HG02981 (cell line): Measurements from ENCODE around the gene SNRPA.
A peak's percentile ranks its signal among the peaks of the same experiment; 100 is the strongest.

Source experiments
- ATAC-seq: cut with Tn5 transposase; IDR thresholded peaks from one replicate; pipeline ENCODE4 v1.9.1; 2021; ENCODE audit warnings: mild to moderate bottlenecking, moderate library complexity; ENCODE audit not compliant: unreplicated experiment

The SNRPA gene

GRCh38 chr19:40800339-40800996 is 49.5 kb downstream of the SNRPA start:
- ATAC-seq = no peak

GRCh38 chr19:40800997-40801377 is 50.0 kb downstream of the SNRPA start:
- ATAC-seq = no peak

DNA sequence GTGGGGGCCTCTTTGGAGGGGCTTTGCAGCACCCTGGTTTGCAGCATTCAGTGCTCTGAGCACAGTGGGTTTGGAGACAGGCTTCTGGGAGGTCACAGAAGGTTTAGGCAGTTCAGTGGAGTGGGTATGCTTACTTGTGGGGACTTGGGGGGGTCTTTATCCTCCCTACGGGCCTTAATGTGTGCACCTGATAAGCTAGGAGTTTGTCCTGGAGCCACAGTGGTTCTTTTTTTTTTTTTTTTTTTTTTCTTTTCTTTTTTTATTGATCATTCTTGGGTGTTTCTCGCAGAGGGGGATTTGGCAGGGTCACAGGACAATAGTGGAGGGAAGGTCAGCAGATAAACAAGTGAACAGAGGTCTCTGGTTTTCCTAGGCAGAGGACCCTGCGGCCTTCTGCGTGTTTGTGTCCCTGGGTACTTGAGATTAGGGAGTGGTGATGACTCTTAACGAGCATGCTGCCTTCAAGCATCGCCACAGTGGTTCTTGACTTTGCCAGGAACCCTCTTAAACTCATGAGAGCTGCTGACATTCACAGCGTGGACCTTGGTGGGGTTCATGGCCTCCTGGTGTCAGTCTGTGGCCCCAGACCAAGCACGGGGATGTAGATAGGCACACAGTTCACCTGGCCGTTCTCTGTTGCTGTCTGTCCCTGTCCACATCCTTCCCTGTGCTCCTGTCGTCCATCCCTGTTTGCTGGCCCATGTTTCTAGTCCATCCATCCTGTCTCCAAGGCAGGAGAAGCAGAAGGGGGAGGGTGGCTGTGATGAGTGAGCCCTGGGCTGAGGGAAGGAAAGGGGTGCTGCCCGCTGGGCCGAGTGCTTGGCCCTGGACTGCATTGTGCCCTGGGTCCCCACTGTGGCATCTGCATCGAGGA is 50.7 kb downstream of the SNRPA start:
- ATAC-seq = no peak

GRCh38 chr19:40802300-40803169 is 51.5 kb downstream of the SNRPA start:
- no peak for ATAC-seq

DNA sequence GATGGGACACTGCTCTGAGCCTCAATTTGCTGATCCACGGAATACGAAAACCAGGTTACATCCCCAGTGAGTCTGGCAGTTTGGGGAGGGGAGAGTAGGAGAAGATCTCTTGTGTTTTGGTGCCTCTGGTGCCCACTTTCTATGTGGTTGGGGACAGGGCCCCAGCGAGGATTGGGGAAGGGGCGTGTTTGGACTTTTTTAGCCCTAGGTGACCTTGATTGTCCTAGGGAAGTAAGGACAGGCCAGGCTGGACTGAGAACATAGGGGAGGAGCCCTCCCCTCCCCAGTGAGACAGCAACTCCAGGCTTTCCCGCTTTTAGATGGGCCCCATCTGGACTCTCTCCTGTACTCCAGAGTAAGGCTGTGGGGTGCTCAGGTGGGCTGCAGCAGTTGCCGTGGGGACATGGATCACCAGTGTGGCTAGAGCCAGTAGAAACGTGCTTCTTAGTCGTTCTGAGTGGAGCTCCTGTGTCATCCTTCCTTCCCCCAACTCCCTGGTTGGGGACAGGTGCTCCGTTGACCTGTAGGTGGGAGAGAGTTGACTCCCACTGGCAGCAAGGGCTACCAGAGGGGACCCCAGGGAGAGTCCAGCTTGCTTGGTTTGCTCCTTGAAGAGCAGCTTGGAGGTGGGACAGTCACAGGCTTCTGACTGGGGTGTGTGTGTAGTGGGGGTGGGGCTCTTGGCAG is 52.3 kb downstream of the SNRPA start:
- no peak for ATAC-seq

GRCh38 chr19:40803857-40804782 is 53.1 kb downstream of the SNRPA start:
- ATAC-seq = no peak

DNA sequence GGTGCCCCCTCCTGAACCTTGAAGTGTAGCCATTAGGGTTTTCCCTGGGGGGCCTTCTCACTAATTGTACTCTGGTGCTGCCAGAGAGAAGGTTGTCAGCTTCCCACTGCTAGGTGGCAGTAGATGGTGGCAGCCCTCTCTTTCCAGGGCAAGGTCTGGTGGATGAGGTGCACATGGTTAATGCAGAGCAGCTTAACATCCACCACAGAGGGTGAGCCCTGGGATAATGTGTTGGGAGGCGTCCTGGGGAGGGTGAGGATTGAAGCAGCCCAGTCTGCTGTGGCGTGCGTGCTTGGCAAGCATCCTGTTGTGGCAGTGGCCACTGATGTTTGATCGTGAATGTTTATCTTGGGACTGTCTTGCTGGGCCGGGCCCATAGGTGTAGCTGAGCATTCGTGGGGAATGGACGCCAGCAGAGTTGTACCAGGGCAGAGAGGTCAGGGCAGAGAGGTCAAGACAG is 53.8 kb downstream of the SNRPA start:
- ATAC-seq = no peak

GRCh38 chr19:40805258-40805868 is 54.4 kb downstream of the SNRPA start:
- ATAC-seq = no peak

- no peak for ATAC-seq
Observed at GRCh38 chr19:40806423-40807146, 55.6 kb downstream of the SNRPA start.

GRCh38 chr19:40807147-40808020 is 56.4 kb downstream of the SNRPA start:
- no peak for ATAC-seq

DNA sequence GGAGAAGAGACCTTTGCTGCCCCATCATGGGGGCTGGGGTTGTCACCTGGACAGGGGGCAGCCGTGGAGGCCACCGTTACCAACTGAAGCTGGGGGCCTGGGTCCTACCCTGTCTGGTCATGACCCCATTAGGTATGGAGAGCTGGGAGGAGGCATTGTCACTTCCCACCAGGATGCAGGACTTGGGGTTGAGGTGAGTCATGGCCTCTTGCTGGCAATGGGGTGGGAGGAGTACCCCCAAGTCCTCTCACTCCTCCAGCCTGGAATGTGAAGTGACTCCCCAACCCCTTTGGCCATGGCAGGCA is 57.0 kb downstream of the SNRPA start:
- no peak for ATAC-seq

DNA sequence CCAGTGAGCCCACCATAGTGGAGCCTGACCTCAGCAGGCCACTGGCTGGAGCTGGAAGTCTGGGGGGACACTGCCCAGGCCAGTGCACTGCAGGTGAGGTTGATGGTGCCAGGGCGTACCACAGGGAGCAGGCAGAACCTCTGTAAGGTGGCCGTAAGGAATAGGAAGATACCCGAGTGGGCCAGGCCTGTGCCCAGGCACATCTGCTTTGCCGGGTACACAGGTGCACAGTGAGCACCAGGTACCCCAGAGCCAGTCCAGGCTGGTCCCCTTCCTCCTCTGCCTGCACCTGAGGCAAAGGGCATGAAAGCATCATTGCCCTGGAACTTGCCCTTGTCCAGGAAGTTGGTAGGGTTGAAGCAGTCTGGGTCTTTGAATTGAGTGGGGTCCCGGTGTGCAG is 57.5 kb downstream of the SNRPA start:
- ATAC-seq = no peak

GRCh38 chr19:40809358-40810086 is 58.5 kb downstream of the SNRPA start:
- no peak for ATAC-seq

DNA sequence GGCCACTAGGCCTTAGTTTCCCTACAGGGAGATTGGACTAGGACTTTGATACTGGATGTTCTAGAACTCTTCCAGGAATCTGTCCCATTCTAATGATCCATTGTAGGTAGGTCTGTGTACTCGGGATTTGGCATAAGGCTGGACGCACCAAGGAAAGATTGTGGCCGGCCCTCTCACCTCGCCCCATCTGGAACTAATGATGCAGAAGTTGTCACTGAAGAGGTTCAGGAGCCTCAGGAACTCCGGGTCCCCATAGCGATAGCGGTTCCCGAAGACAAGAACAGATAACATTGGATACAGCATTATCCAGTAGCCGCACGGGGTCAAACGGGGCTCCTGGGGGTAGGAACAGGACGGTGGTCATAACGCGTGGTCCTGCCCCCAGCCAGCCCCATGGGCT is 59.2 kb downstream of the SNRPA start:
- no peak for ATAC-seq

GRCh38 chr19:40810649-40811408 is 59.8 kb downstream of the SNRPA start:
- ATAC-seq = peak; percentile 63
